ENCODE results near the gene MAP2K5. TPM values are rescaled to one million over a fixed set of nuclear protein-coding genes. Genes with fewer than 3 reads are reported as not detected.

The MAP2K5 gene
- total and polyA plus RNA-seq, 2 experiments from 2014 or later = 6.8 to 13.6 TPM

- no peak overlapping the region for H3K4me3 ChIP-seq
- no peaks in the 10 kb centered on the region for H3K9me3 ChIP-seq (ENCODE audit: low read depth)
- TF ChIP-seq, protein P1, sequence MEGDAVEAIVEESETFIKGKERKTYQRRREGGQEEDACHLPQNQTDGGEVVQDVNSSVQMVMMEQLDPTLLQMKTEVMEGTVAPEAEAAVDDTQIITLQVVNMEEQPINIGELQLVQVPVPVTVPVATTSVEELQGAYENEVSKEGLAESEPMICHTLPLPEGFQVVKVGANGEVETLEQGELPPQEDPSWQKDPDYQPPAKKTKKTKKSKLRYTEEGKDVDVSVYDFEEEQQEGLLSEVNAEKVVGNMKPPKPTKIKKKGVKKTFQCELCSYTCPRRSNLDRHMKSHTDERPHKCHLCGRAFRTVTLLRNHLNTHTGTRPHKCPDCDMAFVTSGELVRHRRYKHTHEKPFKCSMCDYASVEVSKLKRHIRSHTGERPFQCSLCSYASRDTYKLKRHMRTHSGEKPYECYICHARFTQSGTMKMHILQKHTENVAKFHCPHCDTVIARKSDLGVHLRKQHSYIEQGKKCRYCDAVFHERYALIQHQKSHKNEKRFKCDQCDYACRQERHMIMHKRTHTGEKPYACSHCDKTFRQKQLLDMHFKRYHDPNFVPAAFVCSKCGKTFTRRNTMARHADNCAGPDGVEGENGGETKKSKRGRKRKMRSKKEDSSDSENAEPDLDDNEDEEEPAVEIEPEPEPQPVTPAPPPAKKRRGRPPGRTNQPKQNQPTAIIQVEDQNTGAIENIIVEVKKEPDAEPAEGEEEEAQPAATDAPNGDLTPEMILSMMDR (IDR thresholded peaks at IDR 0.05; ENCODE audit: low read depth, low read length) = no peak
- no peaks in the 10 kb centered on the region for H3K36me3 ChIP-seq
- no peak overlapping the region for H3K27ac ChIP-seq
- H3K27me3 ChIP-seq = no peaks in the 10 kb centered on the region
- peaks cover 8% of the 10 kb centered on the region for H3K4me1 ChIP-seq (ENCODE audit: low read depth)
- peak in 1 of 2 donors; percentile 18 for DNase-seq (ENCODE audit: low read depth in 1 of 2, low spot score in 1 of 2)
These were observed 5.8 kb downstream of the MAP2K5 start for GRCh38 chr15:67548236-67548852.

- H3K4me3 ChIP-seq = no peak overlapping the region
These were observed 6.6 kb downstream of the MAP2K5 start for GRCh38 chr15:67548862-67549651.

GRCh38 chr15:67549736-67550135 lies 7.2 kb downstream of the MAP2K5 start:
- H3K27me3 ChIP-seq = no peaks in the 10 kb centered on the region
- H3K4me3 ChIP-seq = no peak overlapping the region
- H3K27ac ChIP-seq = no peak overlapping the region
- H3K4me1 ChIP-seq (ENCODE audit: low read depth) = peaks cover 8% of the 10 kb centered on the region
- DNase-seq (ENCODE audit: low read depth in 1 of 2, low spot score in 1 of 2) = no peak
- no peaks in the 10 kb centered on the region for H3K9me3 ChIP-seq (ENCODE audit: low read depth)
- no peaks in the 10 kb centered on the region for H3K36me3 ChIP-seq
- TF ChIP-seq, protein P1 (IDR thresholded peaks at IDR 0.05; ENCODE audit: low read depth, low read length) = no peak

More at GRCh38 chr15:67548862-67549651, 6.6 kb downstream of the MAP2K5 start:
- TF ChIP-seq, protein P1 (IDR thresholded peaks at IDR 0.05; ENCODE audit: low read depth, low read length) = no peak
- no peaks in the 10 kb centered on the region for H3K9me3 ChIP-seq (ENCODE audit: low read depth)
- H3K36me3 ChIP-seq = no peaks in the 10 kb centered on the region
- peak in 1 of 2 donors; percentile 57 for DNase-seq (ENCODE audit: low read depth in 1 of 2, low spot score in 1 of 2)
- H3K27me3 ChIP-seq = no peaks in the 10 kb centered on the region
- peaks cover 8% of the 10 kb centered on the region for H3K4me1 ChIP-seq (ENCODE audit: low read depth)
- H3K27ac ChIP-seq = no peak overlapping the region

- no peaks in the 10 kb centered on the region for H3K27me3 ChIP-seq
- H3K9me3 ChIP-seq (ENCODE audit: low read depth) = no peaks in the 10 kb centered on the region
- H3K4me3 ChIP-seq = no peak overlapping the region
- DNase-seq (ENCODE audit: low read depth in 1 of 2, low spot score in 1 of 2) = peak in 1 of 2 donors; percentile 22
- H3K36me3 ChIP-seq = no peaks in the 10 kb centered on the region
- H3K27ac ChIP-seq = no peak overlapping the region
- peaks cover 8% of the 10 kb centered on the region for H3K4me1 ChIP-seq (ENCODE audit: low read depth)
- TF ChIP-seq, protein P1 (IDR thresholded peaks at IDR 0.05; ENCODE audit: low read depth, low read length) = no peak
These were observed 8.0 kb downstream of the MAP2K5 start for GRCh38 chr15:67550522-67550921.

DNA sequence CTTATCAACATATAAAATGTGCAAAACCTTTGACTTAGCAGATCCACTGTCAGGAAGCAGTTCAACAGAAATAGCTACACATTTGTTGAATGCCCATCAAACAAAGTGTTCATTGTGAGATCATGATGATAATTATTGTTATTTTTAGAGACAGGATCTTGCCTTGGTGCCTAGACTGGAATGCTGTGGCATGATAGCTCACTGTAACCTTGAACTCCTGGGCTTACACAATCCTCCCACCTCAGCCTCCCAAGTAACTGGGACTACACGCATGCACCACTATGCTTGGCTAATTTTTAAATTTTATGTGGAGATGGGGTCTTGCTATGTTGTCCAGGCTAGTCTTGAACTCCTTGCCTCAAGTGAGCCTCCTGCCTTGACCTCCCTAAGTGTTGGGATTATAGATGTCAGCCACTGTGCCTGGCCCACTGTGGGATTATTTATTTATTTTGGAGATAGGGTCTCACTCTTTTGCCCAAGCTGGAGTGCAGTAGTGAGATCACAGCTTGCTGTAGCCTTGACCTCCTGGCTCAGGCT lies 8.8 kb downstream of the MAP2K5 start:
- Histone ChIP-seq H3K36me3 (no peaks in the 10 kb centered on the region), H3K4me1 (ENCODE audit: low read depth) (peaks cover 8% of the 10 kb centered on the region), H3K4me3 (no peak overlapping the region), H3K27ac (no peak overlapping the region), H3K9me3 (ENCODE audit: low read depth) (no peaks in the 10 kb centered on the region), H3K27me3 (no peaks in the 10 kb centered on the region)
- DNase-seq (ENCODE audit: low read depth in 1 of 2, low spot score in 1 of 2) = no peak
- TF ChIP-seq, protein P1 (IDR thresholded peaks at IDR 0.05; ENCODE audit: low read depth, low read length) = no peak

All from cardiac muscle cell (in vitro differentiated cells and primary cell).